IMR-90 (cell line): ENCODE measurements around the gene GFRA4. TPM values are rescaled to one million over a fixed set of nuclear protein-coding genes. Genes with fewer than 3 reads are reported as not detected.

Source experiments
- ATAC-seq: fragments of 200-7000 bp; cut with Tn5 transposase; 2 replicates; pipeline ENCODE4 v1.9.1; 2020; ENCODE audit warnings: low read depth, mild to moderate bottlenecking, moderate library complexity
- BruUV-seq: library from RNA; stranded (reverse); fragments of 400-500 nt; replicated peaks from 2 replicates; lab custom pipeline; 2021; lab: Mats Ljungman, UMichigan
- CTCF ChIA-PET: fragments of 300-600 bp; formaldehyde crosslinking; extraction: SDS; loops from one replicate; lab custom pipeline; 2021; ENCODE audit warnings: antibody characterized with exemption; lab: Yijun Ruan, JAX
- POLR2A ChIA-PET: fragments of 300-600 bp; sonication (Branson Sonifier 250); formaldehyde crosslinking; loops from one replicate; lab custom pipeline; 2022; ENCODE audit warnings: antibody characterized with exemption; ENCODE audit not compliant: unreplicated experiment; lab: Charles Lee
- DNase-seq: peaks from one replicate; pipeline ENCODE4 v3.0.0; 2013
- H2AFZ ChIP-seq: replicated peaks from 2 replicates; pipeline ENCODE3; 2013; ENCODE audit warnings: low read length, mild to moderate bottlenecking; ENCODE audit not compliant: poor library complexity
- H2AK5ac ChIP-seq: 2 replicates; pipeline ENCODE4 v1.6.1; 2013; ENCODE audit warnings: low read depth, low read length, inconsistent platforms
- H2AK9ac ChIP-seq: replicated peaks from 2 replicates; pipeline ENCODE3; 2013; ENCODE audit warnings: mild to moderate bottlenecking, low read depth, low read length, moderate library complexity; ENCODE audit not compliant: poor library complexity
- H2BK120ac ChIP-seq: 2 replicates; pipeline ENCODE4 v1.6.1; 2013; ENCODE audit warnings: low read depth, low read length, inconsistent platforms
- H2BK15ac ChIP-seq: 3 replicates; pipeline ENCODE4 v1.6.1; 2013; ENCODE audit warnings: low read depth, low read length, inconsistent platforms
- H2BK20ac ChIP-seq: 2 replicates; pipeline ENCODE4 v1.6.1; 2013; ENCODE audit warnings: low read depth, mild to moderate bottlenecking, inconsistent platforms, low read length, moderate library complexity
- H2BK5ac ChIP-seq: 2 replicates; pipeline ENCODE4 v1.6.1; 2013; ENCODE audit warnings: mild to moderate bottlenecking, low read depth, low read length, inconsistent platforms; ENCODE audit not compliant: poor library complexity, severe bottlenecking
- H3K14ac ChIP-seq: replicated peaks from 2 replicates; pipeline ENCODE4 v1.6.1; 2013; ENCODE audit warnings: low read depth, low read length, inconsistent platforms
- H3K18ac ChIP-seq: 2 replicates; pipeline ENCODE4 v1.6.1; 2013; ENCODE audit warnings: low read depth, low read length, control low read depth
- H3K23ac ChIP-seq: 2 replicates; pipeline ENCODE4 v1.6.1; 2013; ENCODE audit warnings: low read depth, low read length, inconsistent platforms
- H3K27ac ChIP-seq: 2 replicates; pipeline ENCODE4 v1.5.1; 2013; ENCODE audit warnings: mild to moderate bottlenecking, control low read depth, low read length; ENCODE audit not compliant: insufficient read depth
- H3K27me3 ChIP-seq: 2 replicates; pipeline ENCODE4 v1.6.1; 2013; ENCODE audit warnings: low read length; ENCODE audit not compliant: control insufficient read depth, insufficient read depth
- H3K36me3 ChIP-seq: 2 replicates; pipeline ENCODE4 v1.6.1; 2013; ENCODE audit warnings: low read length, mixed read lengths; ENCODE audit not compliant: control insufficient read depth, insufficient read depth
- H3K4ac ChIP-seq: 2 replicates; pipeline ENCODE4 v1.6.1; 2013; ENCODE audit warnings: low read depth, low read length, inconsistent platforms
- H3K4me1 ChIP-seq: 2 replicates; pipeline ENCODE4 v1.6.1; 2013; ENCODE audit warnings: low read length, mixed read lengths; ENCODE audit not compliant: control insufficient read depth, insufficient read depth
- H3K4me2 ChIP-seq: 2 replicates; pipeline ENCODE4 v1.6.1; 2013; ENCODE audit warnings: low read depth, mild to moderate bottlenecking, control low read depth, low read length, moderate library complexity
- H3K4me3 ChIP-seq: 2 replicates; pipeline ENCODE4 v1.5.1; 2013; ENCODE audit warnings: low read depth, mild to moderate bottlenecking, control low read depth, low read length, moderate library complexity; ENCODE audit not compliant: insufficient read depth
- H3K56ac ChIP-seq: 2 replicates; pipeline ENCODE4 v1.6.1; 2013; ENCODE audit warnings: low read length, inconsistent platforms; ENCODE audit not compliant: insufficient read depth; ENCODE audit errors: extremely low read depth
- H3K79me1 ChIP-seq, 2 experiments: 2 replicates each; pipeline ENCODE4 v1.6.1; 2013; ENCODE audit warnings: low read length in 2 of 2, inconsistent platforms in 1 of 2, low read depth in 1 of 2
- H3K9ac ChIP-seq: 2 replicates; pipeline ENCODE4 v1.6.1; 2013; ENCODE audit warnings: low read depth, low read length, control low read depth
- H3K9me1 ChIP-seq: 2 replicates; pipeline ENCODE4 v1.6.1; 2013; ENCODE audit warnings: low read length, inconsistent platforms; ENCODE audit not compliant: insufficient read depth
- H3K9me3 ChIP-seq: 2 replicates; pipeline ENCODE4 v1.6.1; 2013; ENCODE audit warnings: low read length; ENCODE audit not compliant: control insufficient read depth, insufficient read depth
- H4K20me1 ChIP-seq: 2 replicates; pipeline ENCODE4 v1.6.1; 2013; ENCODE audit warnings: low read length, inconsistent platforms; ENCODE audit not compliant: insufficient read depth
- H4K5ac ChIP-seq: 2 replicates; pipeline ENCODE4 v1.6.1; 2013; ENCODE audit warnings: mild to moderate bottlenecking, low read depth, low read length, control low read depth
- H4K8ac ChIP-seq, 2 experiments: 2 replicates each; pipeline ENCODE4 v1.6.1; 2013; ENCODE audit warnings: low read depth in 2 of 2, low read length in 2 of 2, control low read depth in 1 of 2, inconsistent platforms in 1 of 2
- H4K91ac ChIP-seq: 2 replicates; pipeline ENCODE4 v1.6.1; 2013; ENCODE audit warnings: low read depth, low read length, inconsistent platforms; ENCODE audit not compliant: insufficient read depth
- MAFK ChIP-seq: IDR thresholded peaks from 2 replicates; pipeline ENCODE4 v1.6.1; 2012; ENCODE audit warnings: low read depth, low read length, improper control_type of control experiment
- USF2 ChIP-seq: fragments of 150-350 bp; IDR thresholded peaks from 2 replicates; pipeline ENCODE4 v1.6.1; 2017; ENCODE audit warnings: mild to moderate bottlenecking, antibody characterized with exemption, low read length, low read depth
- WGBS, 2 experiments: methylation state at CpG; one replicate each; pipeline versions ENCODE4 v1.1.5 to v1.1.7; 2013; ENCODE audit warnings: missing lambda C conversion rate in 2 of 2; ENCODE audit not compliant: insufficient read length in 1 of 2; ENCODE audit errors: extremely low coverage in 2 of 2; 5-methylcytosine and 5-hydroxymethylcytosine counted together
- dilution Hi-C: fragments of 300-500 bp; cut with HindIII; formaldehyde crosslinking; loops from one replicate; pipeline ENCODE4 v1.14.3; 2018; ENCODE audit warnings: low sequenced_read_pairs; ENCODE audit not compliant: unreplicated experiment
- in situ Hi-C: fragments of 300-500 bp; cut with MboI; formaldehyde crosslinking; loops from 3 replicates; pipeline ENCODE4 v1.14.3; 2019; ENCODE audit warnings: low sequenced_read_pairs, inconsistent platforms, mixed read lengths
- intact Hi-C: fragments of 100-400 bp; cut with micrococcal nuclease; formaldehyde crosslinking; loops from 2 replicates; pipeline ENCODE4 v1.10.0; 2022
- polyA plus RNA-seq, 3 experiments: library from polyadenylated mRNA; depleted of rRNA; stranded (reverse); fragments of >200 nt; gene quantifications; 2 replicates each; pipeline ENCODE4 v1.2.3, GENCODE V29; 2012; ENCODE audit warnings: low replicate concordance in 1 of 3
- total RNA-seq: library from RNA; depleted of rRNA; stranded (reverse); fragments of >200 nt; gene quantifications from 2 replicates; pipeline ENCODE4 v1.2.3, GENCODE V29; 2012

GFRA4 gene
- total and polyA plus RNA-seq, 2 of the 4 experiments (the other 2 are of a cell fraction): not detected

GRCh38 chr20:3702611-3703391, 39.6 kb upstream of the GFRA4 start:
- H2BK5ac ChIP-seq: no peak overlapping the region
- no peak overlapping the region for H3K56ac ChIP-seq
- H2BK20ac ChIP-seq: no peak overlapping the region
- ATAC-seq (no peak), DNase-seq (no peak)
- BruUV-seq: no TSS peak
- no peak overlapping the region for H3K23ac ChIP-seq
- no peaks in the 10 kb centered on the region for H3K9me1 ChIP-seq
- H3K27ac ChIP-seq: no peak overlapping the region
- H3K14ac ChIP-seq: no peak overlapping the region
- H4K5ac ChIP-seq: no peak overlapping the region
- no peak overlapping the region for H3K18ac ChIP-seq
- ChIA-PET POLR2A (no interaction called here), CTCF (interaction anchor here (0.6 to 0.7 kb wide), 2 partner anchors 17 to 276 kb away, joined by 3 read pairs; no protein-coding TSS in a partner anchor)
- no peak overlapping the region for H2AK5ac ChIP-seq
- in situ Hi-C loops (no loop called here), intact Hi-C loops (no loop called here), dilution Hi-C loops (no loop called here)
- H3K9ac ChIP-seq: no peak overlapping the region
- no peaks in the 10 kb centered on the region for H3K79me1 ChIP-seq
- peaks cover 2% of the 10 kb centered on the region; the same call in 1 of the 2 replicates for H3K9me3 ChIP-seq
- WGBS, 2 experiments: no CpG with 5 or more reads among the region's 11 CpGs
- TF ChIP-seq MAFK: no peak
- TF ChIP-seq USF2: no peak
- no peak overlapping the region for H4K91ac ChIP-seq
- no peaks in the 10 kb centered on the region for H3K36me3 ChIP-seq
- no peak overlapping the region for H2BK120ac ChIP-seq
- peaks cover 44% of the 10 kb centered on the region for H3K27me3 ChIP-seq
- no peak overlapping the region for H4K8ac ChIP-seq
- H3K4me2 ChIP-seq: no peak overlapping the region
- H3K4me1 ChIP-seq: no peaks in the 10 kb centered on the region
- H3K4ac ChIP-seq: no peak overlapping the region
- no peak overlapping the region for H2BK15ac ChIP-seq
- no peaks in the 10 kb centered on the region for H4K20me1 ChIP-seq
- H2AFZ ChIP-seq: no peak overlapping the region
- H3K4me3 ChIP-seq: no peak overlapping the region
- H2AK9ac ChIP-seq: no peak overlapping the region
